Measurements from ENCODE around the gene USP40. TPM values are rescaled to one million over a fixed set of nuclear protein-coding genes. Genes with fewer than 3 reads are reported as not detected.

The USP40 gene
- total RNA-seq, 1 experiment from 2014 or later, result 34.9 TPM

- TF ChIP-seq CEBPB (IDR thresholded peaks at IDR 0.05; ENCODE audit: low read depth), result no peak
- TF ChIP-seq EZH2 (IDR thresholded peaks at IDR 0.05), result no peak
- 0 out of 2 replicates have a peak, but pooled peaks have one; percentile 63 for TF ChIP-seq CBX3 (IDR thresholded peaks at IDR 0.05; ENCODE audit: low read depth)
- peak; percentile 97 for TF ChIP-seq ZFX (IDR thresholded peaks at IDR 0.05)
- TF ChIP-seq CTCF (IDR thresholded peaks at IDR 0.05 in 2 of 3, conservative IDR thresholded peaks at IDR 0.05 in 1 of 3; ENCODE audit: borderline replicate concordance in 1 of 3, insufficient read depth in 1 of 3, low read depth in 2 of 3, low read length in 2 of 3), result no peak
- no peak for TF ChIP-seq ZNF274 (IDR thresholded peaks at IDR 0.05; ENCODE audit: low read depth, low read length)
- peak; percentile 80; the same call in 1 of the 2 replicates for TF ChIP-seq SIN3A (IDR thresholded peaks at IDR 0.05; ENCODE audit: low read depth)
- TF ChIP-seq EGR1 (IDR thresholded peaks at IDR 0.05; ENCODE audit: low read depth), result peak; percentile 56; the same call in 1 of the 2 replicates
Observed at GRCh38 chr2:233566141-233566956, at the start of gene USP40 (continued).

GRCh38 chr2:233611284-233611683 lies 44.7 kb upstream of the USP40 start:
- no peaks in the 10 kb centered on the region for H3K9me3 ChIP-seq (ENCODE audit: control insufficient read depth in 1 of 2, insufficient read depth in 1 of 2, low read depth in 1 of 2, low read length in 2 of 2)

More at GRCh38 chr2:233611284-233611683, 44.7 kb upstream of the USP40 start:
- DNase-seq (ENCODE audit: low read depth, low spot score), result no peak
- no TSS peak for BruUV-seq (replicated peaks)
- no peaks in the 10 kb centered on the region for H3K79me2 ChIP-seq (ENCODE audit: insufficient read depth, low read length)
- TF ChIP-seq RAD21 (IDR thresholded peaks at IDR 0.05; ENCODE audit: low read depth) (no peak), SP1 (IDR thresholded peaks at IDR 0.05; ENCODE audit: low read depth) (no peak)
- no peak for ATAC-seq
- H3K9ac ChIP-seq (ENCODE audit: low read length), result no peak overlapping the region
- no peak overlapping the region for H3K27ac ChIP-seq (ENCODE audit: low read depth, low read length)
- no peaks in the 10 kb centered on the region for H3K4me1 ChIP-seq (ENCODE audit: control insufficient read depth in 1 of 2, insufficient read depth in 2 of 2, low read length in 2 of 2)
- no peak overlapping the region for H2AFZ ChIP-seq (ENCODE audit: low read depth, low read length, poor library complexity, severe bottlenecking)
- ChIA-PET POLR2A (no interaction called here), CTCF (no interaction called here), RAD21 (ENCODE audit: low non-redundant PET in 1 of 2, low total read pairs in 2 of 2, uncharacterized antibody in 2 of 2, unreplicated experiment in 2 of 2) (no interaction called here)
- intact Hi-C loops (cut with micrococcal nuclease), result no loop called here
- no peak overlapping the region for H3K4me3 ChIP-seq (replicated peaks in 1 of 2; ENCODE audit: low read depth in 1 of 2, low read length in 2 of 2)
- no peaks in the 10 kb centered on the region for H3K9me2 ChIP-seq (ENCODE audit: insufficient read depth)
- H3K36me3 ChIP-seq (ENCODE audit: control insufficient read depth in 1 of 2, insufficient read depth in 2 of 2, low read length in 2 of 2), result no peaks in the 10 kb centered on the region
- H3K4me2 ChIP-seq (ENCODE audit: low read length), result no peak overlapping the region
- H3K27me3 ChIP-seq (ENCODE audit: insufficient read depth, low read length), result no peaks in the 10 kb centered on the region
- no peaks in the 10 kb centered on the region for H4K20me1 ChIP-seq (ENCODE audit: insufficient read depth)

Data from HCT116 (cell line).